Keratinocyte (primary cell): ENCODE data around the gene ZDHHC4.

Experiments
- EZH2 ChIP-seq: IDR thresholded peaks from one replicate; pipeline ENCODE4 v1.6.1; 2012; ENCODE audit warnings: inconsistent platforms, mild to moderate bottlenecking, low read length, moderate library complexity
- TF ChIP-seq, protein P1 (sequence below), 3 experiments: IDR thresholded peaks in 1 of 3; conservative IDR thresholded peaks in 1 of 3; optimal IDR thresholded peaks in 1 of 3; 2 replicates in 2 of 3; 3 replicates in 1 of 3; pipeline versions ENCODE3 to v1.5.1; 2011; ENCODE audit warnings: low read length in 3 of 3, mild to moderate bottlenecking in 3 of 3, moderate library complexity in 2 of 3, control low read depth in 1 of 3, inconsistent platforms in 1 of 3; ENCODE audit not compliant: insufficient read depth in 2 of 3; ENCODE audit errors: extremely low read depth in 1 of 3

DNA sequence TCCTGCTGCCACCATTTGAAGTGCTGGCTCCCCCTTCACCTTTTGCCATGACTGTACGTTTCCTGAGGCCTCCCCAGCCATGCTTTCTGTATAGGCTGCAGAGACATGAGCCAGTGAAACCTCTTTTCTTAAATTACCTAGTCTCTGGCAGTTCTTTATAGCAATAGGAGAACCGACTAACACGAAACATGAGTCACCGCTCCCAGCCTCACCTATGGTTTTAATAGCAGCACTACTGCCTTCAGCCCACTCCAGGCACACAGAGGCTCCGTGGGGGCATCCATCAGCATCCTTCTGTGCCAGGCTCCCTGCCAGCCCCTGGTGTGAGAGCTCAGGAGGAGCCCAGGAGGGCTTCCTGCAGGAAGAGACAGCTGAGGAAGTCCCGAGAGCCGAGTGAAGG lies 54.4 kb downstream of the ZDHHC4 start:
- TF ChIP-seq, protein P1, sequence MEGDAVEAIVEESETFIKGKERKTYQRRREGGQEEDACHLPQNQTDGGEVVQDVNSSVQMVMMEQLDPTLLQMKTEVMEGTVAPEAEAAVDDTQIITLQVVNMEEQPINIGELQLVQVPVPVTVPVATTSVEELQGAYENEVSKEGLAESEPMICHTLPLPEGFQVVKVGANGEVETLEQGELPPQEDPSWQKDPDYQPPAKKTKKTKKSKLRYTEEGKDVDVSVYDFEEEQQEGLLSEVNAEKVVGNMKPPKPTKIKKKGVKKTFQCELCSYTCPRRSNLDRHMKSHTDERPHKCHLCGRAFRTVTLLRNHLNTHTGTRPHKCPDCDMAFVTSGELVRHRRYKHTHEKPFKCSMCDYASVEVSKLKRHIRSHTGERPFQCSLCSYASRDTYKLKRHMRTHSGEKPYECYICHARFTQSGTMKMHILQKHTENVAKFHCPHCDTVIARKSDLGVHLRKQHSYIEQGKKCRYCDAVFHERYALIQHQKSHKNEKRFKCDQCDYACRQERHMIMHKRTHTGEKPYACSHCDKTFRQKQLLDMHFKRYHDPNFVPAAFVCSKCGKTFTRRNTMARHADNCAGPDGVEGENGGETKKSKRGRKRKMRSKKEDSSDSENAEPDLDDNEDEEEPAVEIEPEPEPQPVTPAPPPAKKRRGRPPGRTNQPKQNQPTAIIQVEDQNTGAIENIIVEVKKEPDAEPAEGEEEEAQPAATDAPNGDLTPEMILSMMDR (optimal IDR thresholded peaks at IDR 0.05 in 1 of 3, IDR thresholded peaks at IDR 0.05 in 1 of 3, conservative IDR thresholded peaks at IDR 0.05 in 1 of 3; ENCODE audit: extremely low read depth in 1 of 3, insufficient read depth in 2 of 3, low read length in 3 of 3) = no peak
- no peak for TF ChIP-seq EZH2
